IMR-90 (cell line): ENCODE data around the gene PLEKHG2. TPM values are rescaled to one million over a fixed set of nuclear protein-coding genes. Genes with fewer than 3 reads are reported as not detected.

Experiments
- ATAC-seq: fragments of 200-7000 bp; cut with Tn5 transposase; 2 replicates; pipeline ENCODE4 v1.9.1; 2020; ENCODE audit warnings: low read depth, mild to moderate bottlenecking, moderate library complexity
- BruUV-seq: library from RNA; stranded (reverse); fragments of 400-500 nt; replicated peaks from 2 replicates; lab custom pipeline; 2021; lab: Mats Ljungman, UMichigan
- CTCF ChIA-PET: fragments of 300-600 bp; formaldehyde crosslinking; extraction: SDS; loops from one replicate; lab custom pipeline; 2021; ENCODE audit warnings: antibody characterized with exemption; lab: Yijun Ruan, JAX
- POLR2A ChIA-PET: fragments of 300-600 bp; sonication (Branson Sonifier 250); formaldehyde crosslinking; loops from one replicate; lab custom pipeline; 2022; ENCODE audit warnings: antibody characterized with exemption; ENCODE audit not compliant: unreplicated experiment; lab: Charles Lee
- DNase-seq: peaks from one replicate; pipeline ENCODE4 v3.0.0; 2013
- H2AFZ ChIP-seq: replicated peaks from 2 replicates; pipeline ENCODE3; 2013; ENCODE audit warnings: low read length, mild to moderate bottlenecking; ENCODE audit not compliant: poor library complexity
- H2AK5ac ChIP-seq: 2 replicates; pipeline ENCODE4 v1.6.1; 2013; ENCODE audit warnings: low read depth, low read length, inconsistent platforms
- H2AK9ac ChIP-seq: replicated peaks from 2 replicates; pipeline ENCODE3; 2013; ENCODE audit warnings: mild to moderate bottlenecking, low read depth, low read length, moderate library complexity; ENCODE audit not compliant: poor library complexity
- H2BK120ac ChIP-seq: 2 replicates; pipeline ENCODE4 v1.6.1; 2013; ENCODE audit warnings: low read depth, low read length, inconsistent platforms
- H2BK15ac ChIP-seq: 3 replicates; pipeline ENCODE4 v1.6.1; 2013; ENCODE audit warnings: low read depth, low read length, inconsistent platforms
- H2BK20ac ChIP-seq: 2 replicates; pipeline ENCODE4 v1.6.1; 2013; ENCODE audit warnings: low read depth, mild to moderate bottlenecking, inconsistent platforms, low read length, moderate library complexity
- H2BK5ac ChIP-seq: 2 replicates; pipeline ENCODE4 v1.6.1; 2013; ENCODE audit warnings: mild to moderate bottlenecking, low read depth, low read length, inconsistent platforms; ENCODE audit not compliant: poor library complexity, severe bottlenecking
- H3K14ac ChIP-seq: replicated peaks from 2 replicates; pipeline ENCODE4 v1.6.1; 2013; ENCODE audit warnings: low read depth, low read length, inconsistent platforms
- H3K18ac ChIP-seq: 2 replicates; pipeline ENCODE4 v1.6.1; 2013; ENCODE audit warnings: low read depth, low read length, control low read depth
- H3K23ac ChIP-seq: 2 replicates; pipeline ENCODE4 v1.6.1; 2013; ENCODE audit warnings: low read depth, low read length, inconsistent platforms
- H3K27ac ChIP-seq: 2 replicates; pipeline ENCODE4 v1.5.1; 2013; ENCODE audit warnings: mild to moderate bottlenecking, control low read depth, low read length; ENCODE audit not compliant: insufficient read depth
- H3K27me3 ChIP-seq: 2 replicates; pipeline ENCODE4 v1.6.1; 2013; ENCODE audit warnings: low read length; ENCODE audit not compliant: control insufficient read depth, insufficient read depth
- H3K36me3 ChIP-seq: 2 replicates; pipeline ENCODE4 v1.6.1; 2013; ENCODE audit warnings: low read length, mixed read lengths; ENCODE audit not compliant: control insufficient read depth, insufficient read depth
- H3K4ac ChIP-seq: 2 replicates; pipeline ENCODE4 v1.6.1; 2013; ENCODE audit warnings: low read depth, low read length, inconsistent platforms
- H3K4me1 ChIP-seq: 2 replicates; pipeline ENCODE4 v1.6.1; 2013; ENCODE audit warnings: low read length, mixed read lengths; ENCODE audit not compliant: control insufficient read depth, insufficient read depth
- H3K4me2 ChIP-seq: 2 replicates; pipeline ENCODE4 v1.6.1; 2013; ENCODE audit warnings: low read depth, mild to moderate bottlenecking, control low read depth, low read length, moderate library complexity
- H3K4me3 ChIP-seq: 2 replicates; pipeline ENCODE4 v1.5.1; 2013; ENCODE audit warnings: low read depth, mild to moderate bottlenecking, control low read depth, low read length, moderate library complexity; ENCODE audit not compliant: insufficient read depth
- H3K56ac ChIP-seq: 2 replicates; pipeline ENCODE4 v1.6.1; 2013; ENCODE audit warnings: low read length, inconsistent platforms; ENCODE audit not compliant: insufficient read depth; ENCODE audit errors: extremely low read depth
- H3K79me1 ChIP-seq, 2 experiments: 2 replicates each; pipeline ENCODE4 v1.6.1; 2013; ENCODE audit warnings: low read length in 2 of 2, inconsistent platforms in 1 of 2, low read depth in 1 of 2
- H3K9ac ChIP-seq: 2 replicates; pipeline ENCODE4 v1.6.1; 2013; ENCODE audit warnings: low read depth, low read length, control low read depth
- H3K9me1 ChIP-seq: 2 replicates; pipeline ENCODE4 v1.6.1; 2013; ENCODE audit warnings: low read length, inconsistent platforms; ENCODE audit not compliant: insufficient read depth
- H3K9me3 ChIP-seq: 2 replicates; pipeline ENCODE4 v1.6.1; 2013; ENCODE audit warnings: low read length; ENCODE audit not compliant: control insufficient read depth, insufficient read depth
- H4K20me1 ChIP-seq: 2 replicates; pipeline ENCODE4 v1.6.1; 2013; ENCODE audit warnings: low read length, inconsistent platforms; ENCODE audit not compliant: insufficient read depth
- H4K5ac ChIP-seq: 2 replicates; pipeline ENCODE4 v1.6.1; 2013; ENCODE audit warnings: mild to moderate bottlenecking, low read depth, low read length, control low read depth
- H4K8ac ChIP-seq, 2 experiments: 2 replicates each; pipeline ENCODE4 v1.6.1; 2013; ENCODE audit warnings: low read depth in 2 of 2, low read length in 2 of 2, control low read depth in 1 of 2, inconsistent platforms in 1 of 2
- H4K91ac ChIP-seq: 2 replicates; pipeline ENCODE4 v1.6.1; 2013; ENCODE audit warnings: low read depth, low read length, inconsistent platforms; ENCODE audit not compliant: insufficient read depth
- BHLHE40 ChIP-seq: fragments of 150-350 bp; IDR thresholded peaks from 2 replicates; pipeline ENCODE4 v1.6.1; 2016; ENCODE audit warnings: mild to moderate bottlenecking, low read depth, low read length
- CEBPB ChIP-seq: IDR thresholded peaks from 2 replicates; pipeline ENCODE4 v1.6.1; 2012; ENCODE audit warnings: low read depth, low read length, improper control_type of control experiment
- FOS ChIP-seq: fragments of 150-350 bp; IDR thresholded peaks from 2 replicates; pipeline ENCODE4 v1.6.1; 2016; ENCODE audit warnings: low read depth, low read length
- MAZ ChIP-seq: IDR thresholded peaks from 2 replicates; pipeline ENCODE4 v1.6.1; 2012; ENCODE audit warnings: low read depth, mild to moderate bottlenecking, low read length, improper control_type of control experiment, moderate library complexity, borderline replicate concordance
- MXI1 ChIP-seq: IDR thresholded peaks from 2 replicates; pipeline ENCODE4 v1.6.1; 2012; ENCODE audit warnings: low read depth, mild to moderate bottlenecking, low read length, moderate library complexity, borderline replicate concordance
- NFE2L2 ChIP-seq: fragments of 150-350 bp; IDR thresholded peaks from 2 replicates; pipeline ENCODE4 v1.6.1; 2016; ENCODE audit warnings: low read depth, mild to moderate bottlenecking, low read length
- POLR2A ChIP-seq: IDR thresholded peaks from 2 replicates; pipeline ENCODE4 v1.6.1; 2012; ENCODE audit warnings: mild to moderate bottlenecking, low read depth, low read length
- RAD21 ChIP-seq: IDR thresholded peaks from 2 replicates; pipeline ENCODE4 v1.6.1; 2012; ENCODE audit warnings: low read length, improper control_type of control experiment
- RCOR1 ChIP-seq: IDR thresholded peaks from 2 replicates; pipeline ENCODE4 v1.6.1; 2012; ENCODE audit warnings: mild to moderate bottlenecking, low read length, improper control_type of control experiment; ENCODE audit not compliant: insufficient replicate concordance
- SMC3 ChIP-seq: fragments of 150-350 bp; IDR thresholded peaks from 2 replicates; pipeline ENCODE4 v1.6.1; 2016; ENCODE audit warnings: low read depth, mild to moderate bottlenecking, antibody characterized with exemption, low read length, moderate library complexity
- WGBS, 2 experiments: methylation state at CpG; one replicate each; pipeline versions ENCODE4 v1.1.5 to v1.1.7; 2013; ENCODE audit warnings: missing lambda C conversion rate in 2 of 2; ENCODE audit not compliant: insufficient read length in 1 of 2; ENCODE audit errors: extremely low coverage in 2 of 2; 5-methylcytosine and 5-hydroxymethylcytosine counted together
- dilution Hi-C: fragments of 300-500 bp; cut with HindIII; formaldehyde crosslinking; loops from one replicate; pipeline ENCODE4 v1.14.3; 2018; ENCODE audit warnings: low sequenced_read_pairs; ENCODE audit not compliant: unreplicated experiment
- in situ Hi-C: fragments of 300-500 bp; cut with MboI; formaldehyde crosslinking; loops from 3 replicates; pipeline ENCODE4 v1.14.3; 2019; ENCODE audit warnings: low sequenced_read_pairs, inconsistent platforms, mixed read lengths
- intact Hi-C: fragments of 100-400 bp; cut with micrococcal nuclease; formaldehyde crosslinking; loops from 2 replicates; pipeline ENCODE4 v1.10.0; 2022
- polyA plus RNA-seq, 3 experiments: library from polyadenylated mRNA; depleted of rRNA; stranded (reverse); fragments of >200 nt; gene quantifications; 2 replicates each; pipeline ENCODE4 v1.2.3, GENCODE V29; 2012; ENCODE audit warnings: low replicate concordance in 1 of 3
- total RNA-seq: library from RNA; depleted of rRNA; stranded (reverse); fragments of >200 nt; gene quantifications from 2 replicates; pipeline ENCODE4 v1.2.3, GENCODE V29; 2012
- TF ChIP-seq, protein P1 (sequence below): fragments of 150-350 bp; IDR thresholded peaks from 2 replicates; pipeline ENCODE4 v1.6.1; 2016; ENCODE audit warnings: low read depth, mild to moderate bottlenecking, low read length, moderate library complexity, borderline replicate concordance
- TF ChIP-seq, protein P2 (sequence below): conservative IDR thresholded peaks from 2 replicates; pipeline ENCODE4 v1.5.1; 2012; ENCODE audit warnings: mild to moderate bottlenecking, low read depth, low read length, improper control_type of control experiment

The PLEKHG2 gene
- total and polyA plus RNA-seq, 2 of the 4 experiments (the other 2 are of a cell fraction) = 6.5 to 28.3 TPM

DNA sequence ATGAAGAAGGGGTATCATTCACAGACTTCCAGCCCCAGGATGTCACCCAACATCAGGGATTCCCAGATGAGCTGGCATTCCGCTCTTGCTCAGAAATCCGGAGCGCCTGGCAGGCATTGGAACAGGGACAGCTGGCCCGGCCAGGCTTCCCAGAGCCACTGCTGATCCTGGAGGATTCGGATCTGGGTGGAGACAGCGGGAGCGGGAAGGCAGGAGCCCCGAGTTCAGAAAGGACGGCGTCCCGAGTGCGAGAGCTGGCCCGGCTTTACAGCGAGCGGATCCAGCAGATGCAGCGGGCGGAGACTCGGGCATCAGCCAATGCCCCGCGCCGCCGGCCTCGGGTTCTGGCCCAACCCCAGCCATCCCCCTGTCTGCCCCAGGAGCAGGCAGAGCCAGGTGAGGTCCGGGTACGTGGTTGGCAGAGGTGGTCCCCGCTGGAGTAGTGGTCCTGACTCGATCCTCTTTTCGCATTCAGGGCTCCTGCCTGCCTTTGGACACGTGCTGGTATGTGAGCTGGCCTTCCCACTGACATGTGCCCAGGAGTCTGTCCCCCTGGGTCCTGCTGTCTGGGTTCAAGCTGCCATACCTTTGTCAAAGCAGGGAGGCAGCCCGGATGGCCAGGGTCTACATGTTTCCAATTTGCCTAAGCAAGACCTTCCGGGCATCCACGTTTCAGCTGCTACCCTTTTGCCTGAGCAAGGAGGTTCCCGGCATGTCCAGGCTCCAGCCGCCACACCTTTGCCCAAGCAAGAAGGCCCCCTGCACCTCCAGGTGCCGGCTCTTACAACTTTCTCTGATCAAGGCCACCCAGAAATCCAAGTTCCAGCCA, 11.0 kb downstream of the PLEKHG2 start:
- H3K23ac ChIP-seq = no peak overlapping the region
- H3K4ac ChIP-seq = no peak overlapping the region
- no peak overlapping the region for H2AK9ac ChIP-seq
- no peak for DNase-seq
- ChIA-PET CTCF (interaction anchor here (0.5 kb wide), 1 partner anchor 17 kb away, joined by 8 read pairs; no protein-coding TSS in a partner anchor), POLR2A (interaction anchor here (0.6 kb wide), 1 partner anchor 17 kb away, joined by 8 read pairs; no protein-coding TSS in a partner anchor)
- H3K27ac ChIP-seq = no peak overlapping the region
- H3K9ac ChIP-seq = no peak overlapping the region
- ATAC-seq = no peak
- TF ChIP-seq POLR2A (no peak), SMC3 (no peak), BHLHE40 (no peak), RCOR1 (no peak), NFE2L2 (no peak), RAD21 (no peak), CEBPB (no peak), FOS (no peak), MAZ (no peak), MXI1 (no peak)
- TF ChIP-seq, protein P1, sequence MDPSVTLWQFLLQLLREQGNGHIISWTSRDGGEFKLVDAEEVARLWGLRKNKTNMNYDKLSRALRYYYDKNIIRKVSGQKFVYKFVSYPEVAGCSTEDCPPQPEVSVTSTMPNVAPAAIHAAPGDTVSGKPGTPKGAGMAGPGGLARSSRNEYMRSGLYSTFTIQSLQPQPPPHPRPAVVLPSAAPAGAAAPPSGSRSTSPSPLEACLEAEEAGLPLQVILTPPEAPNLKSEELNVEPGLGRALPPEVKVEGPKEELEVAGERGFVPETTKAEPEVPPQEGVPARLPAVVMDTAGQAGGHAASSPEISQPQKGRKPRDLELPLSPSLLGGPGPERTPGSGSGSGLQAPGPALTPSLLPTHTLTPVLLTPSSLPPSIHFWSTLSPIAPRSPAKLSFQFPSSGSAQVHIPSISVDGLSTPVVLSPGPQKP = no peak
- TF ChIP-seq, protein P2, sequence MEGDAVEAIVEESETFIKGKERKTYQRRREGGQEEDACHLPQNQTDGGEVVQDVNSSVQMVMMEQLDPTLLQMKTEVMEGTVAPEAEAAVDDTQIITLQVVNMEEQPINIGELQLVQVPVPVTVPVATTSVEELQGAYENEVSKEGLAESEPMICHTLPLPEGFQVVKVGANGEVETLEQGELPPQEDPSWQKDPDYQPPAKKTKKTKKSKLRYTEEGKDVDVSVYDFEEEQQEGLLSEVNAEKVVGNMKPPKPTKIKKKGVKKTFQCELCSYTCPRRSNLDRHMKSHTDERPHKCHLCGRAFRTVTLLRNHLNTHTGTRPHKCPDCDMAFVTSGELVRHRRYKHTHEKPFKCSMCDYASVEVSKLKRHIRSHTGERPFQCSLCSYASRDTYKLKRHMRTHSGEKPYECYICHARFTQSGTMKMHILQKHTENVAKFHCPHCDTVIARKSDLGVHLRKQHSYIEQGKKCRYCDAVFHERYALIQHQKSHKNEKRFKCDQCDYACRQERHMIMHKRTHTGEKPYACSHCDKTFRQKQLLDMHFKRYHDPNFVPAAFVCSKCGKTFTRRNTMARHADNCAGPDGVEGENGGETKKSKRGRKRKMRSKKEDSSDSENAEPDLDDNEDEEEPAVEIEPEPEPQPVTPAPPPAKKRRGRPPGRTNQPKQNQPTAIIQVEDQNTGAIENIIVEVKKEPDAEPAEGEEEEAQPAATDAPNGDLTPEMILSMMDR = no peak
- H2BK120ac ChIP-seq = no peak overlapping the region
- intact Hi-C loops = no loop called here
- peaks cover 63% of the 10 kb centered on the region for H3K36me3 ChIP-seq
- no peak overlapping the region for H3K18ac ChIP-seq
- WGBS, 2 experiments = 89% methylated on average over 21 of the region's 35 CpGs; no CpG with 5 or more reads in 1 of the 2 experiments
- no peak overlapping the region for H3K4me2 ChIP-seq
- BruUV-seq = no TSS peak
- H3K9me3 ChIP-seq = no peaks in the 10 kb centered on the region
- H3K14ac ChIP-seq = no peak overlapping the region
- H4K8ac ChIP-seq = no peak overlapping the region
- peaks cover 7 to 62% of the 10 kb centered on the region in 2 experiments for H3K79me1 ChIP-seq
- H3K9me1 ChIP-seq = peaks cover 11% of the 10 kb centered on the region
- no peak overlapping the region for H2AK5ac ChIP-seq
- H3K4me3 ChIP-seq = no peak overlapping the region
- in situ Hi-C loops = no loop called here
- dilution Hi-C loops = no loop called here
- no peak overlapping the region for H2AFZ ChIP-seq
- peaks cover 16% of the 10 kb centered on the region for H4K20me1 ChIP-seq
- H3K4me1 ChIP-seq = peaks cover 5% of the 10 kb centered on the region
- no peak overlapping the region for H2BK5ac ChIP-seq
- H4K91ac ChIP-seq = no peak overlapping the region
- no peak overlapping the region for H2BK20ac ChIP-seq
- no peaks in the 10 kb centered on the region for H3K27me3 ChIP-seq
- no peak overlapping the region for H4K5ac ChIP-seq
- no peak overlapping the region for H2BK15ac ChIP-seq
- H3K56ac ChIP-seq = no peak overlapping the region
